ENCODE measurements around the gene SBSN.

- TF ChIP-seq POLR2AphosphoS5 (IDR thresholded peaks at IDR 0.05) (no peak), EP300 (IDR thresholded peaks at IDR 0.05) (no peak)
Observed at GRCh38 chr19:35571406-35571965, 43.4 kb upstream of the SBSN start.

All from gastroesophageal sphincter (tissue), 2 donors.